Measurements from ENCODE around the gene HDAC10.

Gene HDAC10

DNA sequence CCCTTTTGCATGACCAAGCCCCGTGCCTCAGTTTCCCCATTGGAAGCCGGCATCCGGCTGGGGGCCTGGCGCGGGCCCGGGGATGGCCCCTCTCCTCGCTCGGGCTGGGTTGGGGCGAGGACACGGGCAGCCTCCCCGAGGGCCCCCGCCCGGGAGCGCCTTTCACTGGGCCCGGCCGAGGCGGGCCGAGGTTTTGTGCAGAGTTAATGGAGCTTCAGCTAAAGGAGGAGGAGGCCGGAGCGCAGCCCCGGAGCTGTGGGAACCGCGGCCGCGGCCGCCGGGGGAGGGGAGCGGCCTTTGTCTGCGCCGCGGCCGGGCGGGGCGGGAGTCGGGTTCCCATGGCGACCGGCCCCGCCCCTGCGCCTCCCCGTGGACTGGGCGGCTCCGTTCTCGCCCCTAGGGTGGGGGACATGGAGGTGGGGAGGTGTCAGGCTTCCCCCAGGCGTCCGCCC is 20.5 kb upstream of the HDAC10 start:
- in situ Hi-C loops (cut with MboI; ENCODE audit: low sequenced_read_pairs) = no loop called here

GRCh38 chr22:50270666-50271394 is 19.8 kb upstream of the HDAC10 start:
- in situ Hi-C loops (cut with MboI; ENCODE audit: low sequenced_read_pairs) = no loop called here

DNA sequence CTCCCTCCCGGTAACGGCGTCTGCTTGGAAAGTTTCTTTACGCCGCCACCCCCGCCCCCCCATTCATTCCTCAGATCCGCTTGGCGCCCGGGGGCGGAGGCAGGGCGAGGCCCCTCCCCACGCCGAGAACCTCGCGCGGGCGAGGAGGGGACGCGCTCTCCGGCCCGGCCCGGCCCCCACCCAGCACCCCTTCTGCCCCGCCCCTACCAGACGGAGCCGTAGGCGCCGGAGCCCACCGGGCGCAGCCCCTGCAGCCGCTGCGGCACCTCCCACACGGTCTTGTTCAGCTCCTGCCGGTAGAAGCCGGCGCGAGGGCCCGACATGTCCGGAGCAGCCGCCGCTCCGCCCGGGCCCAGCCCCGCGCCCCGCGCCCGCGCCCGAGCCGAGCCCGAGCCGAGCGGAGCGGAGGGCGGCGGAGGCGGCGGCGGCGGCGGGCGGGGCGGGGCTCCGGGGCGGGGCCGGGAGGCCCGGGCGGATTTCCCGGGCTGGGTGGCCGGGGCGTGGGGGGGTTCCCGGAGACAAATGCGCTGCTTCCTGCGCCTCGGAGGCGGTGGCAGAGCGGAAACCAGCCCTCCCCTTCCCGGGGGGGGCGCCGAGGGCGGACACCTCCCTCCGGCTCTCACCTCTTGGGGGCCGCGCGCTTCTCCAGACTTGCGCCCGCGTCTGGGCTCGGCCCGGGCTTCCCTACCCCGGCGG is 19.1 kb upstream of the HDAC10 start, which contains the start of gene MAPK11:
Gene MAPK11, minus strand, starts transcription at position 411 of the 696 bp plus-strand sequence. Its CDS starts 88 bp downstream, at position 323.
- in situ Hi-C loops (cut with MboI; ENCODE audit: low sequenced_read_pairs) = no loop called here

DNA sequence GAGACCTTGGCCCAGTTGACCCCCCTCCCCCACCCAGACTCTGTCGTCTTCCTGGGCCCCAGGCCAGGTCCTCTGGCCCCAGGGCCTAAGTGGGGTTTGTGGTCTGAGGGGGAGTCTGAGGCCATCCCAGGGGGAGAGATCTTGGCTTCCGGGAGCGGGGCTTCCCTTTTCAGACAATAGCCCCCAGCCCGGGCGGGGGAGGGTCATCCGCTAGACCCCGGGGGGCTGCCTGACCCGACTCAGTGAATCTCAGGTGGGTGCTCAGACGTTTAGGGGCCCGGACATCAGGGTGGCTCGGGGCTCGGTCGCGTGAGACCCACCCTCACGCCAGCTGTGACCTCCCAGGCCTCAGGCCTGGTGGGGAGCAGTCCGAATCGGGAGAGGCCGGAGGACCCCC is 18.5 kb upstream of the HDAC10 start:
- in situ Hi-C loops (cut with MboI; ENCODE audit: low sequenced_read_pairs) = no loop called here

DNA sequence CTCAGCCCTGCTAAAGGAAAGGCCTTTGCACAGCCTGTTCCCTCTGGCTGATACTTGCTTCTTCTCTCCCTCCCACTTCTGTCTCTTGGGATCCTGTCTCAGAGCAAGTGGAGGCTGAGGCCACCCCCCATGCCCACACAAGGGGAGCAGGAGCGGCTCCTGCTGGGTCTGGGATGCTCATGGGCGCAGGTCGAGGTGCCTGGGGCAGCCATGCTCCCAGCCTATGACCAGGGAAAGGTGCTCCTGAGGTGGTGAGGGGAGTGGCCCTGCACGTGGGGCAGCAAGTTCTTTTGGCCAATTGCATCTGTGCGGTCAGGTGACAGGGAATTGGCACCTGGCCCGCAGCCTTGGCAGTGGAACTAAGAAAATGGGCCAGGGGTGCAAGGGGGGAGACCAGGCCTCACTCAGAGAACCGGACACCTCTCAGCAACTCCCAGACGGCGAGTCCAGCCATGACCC is 17.6 kb upstream of the HDAC10 start:
- in situ Hi-C loops (cut with MboI; ENCODE audit: low sequenced_read_pairs) = no loop called here

DNA sequence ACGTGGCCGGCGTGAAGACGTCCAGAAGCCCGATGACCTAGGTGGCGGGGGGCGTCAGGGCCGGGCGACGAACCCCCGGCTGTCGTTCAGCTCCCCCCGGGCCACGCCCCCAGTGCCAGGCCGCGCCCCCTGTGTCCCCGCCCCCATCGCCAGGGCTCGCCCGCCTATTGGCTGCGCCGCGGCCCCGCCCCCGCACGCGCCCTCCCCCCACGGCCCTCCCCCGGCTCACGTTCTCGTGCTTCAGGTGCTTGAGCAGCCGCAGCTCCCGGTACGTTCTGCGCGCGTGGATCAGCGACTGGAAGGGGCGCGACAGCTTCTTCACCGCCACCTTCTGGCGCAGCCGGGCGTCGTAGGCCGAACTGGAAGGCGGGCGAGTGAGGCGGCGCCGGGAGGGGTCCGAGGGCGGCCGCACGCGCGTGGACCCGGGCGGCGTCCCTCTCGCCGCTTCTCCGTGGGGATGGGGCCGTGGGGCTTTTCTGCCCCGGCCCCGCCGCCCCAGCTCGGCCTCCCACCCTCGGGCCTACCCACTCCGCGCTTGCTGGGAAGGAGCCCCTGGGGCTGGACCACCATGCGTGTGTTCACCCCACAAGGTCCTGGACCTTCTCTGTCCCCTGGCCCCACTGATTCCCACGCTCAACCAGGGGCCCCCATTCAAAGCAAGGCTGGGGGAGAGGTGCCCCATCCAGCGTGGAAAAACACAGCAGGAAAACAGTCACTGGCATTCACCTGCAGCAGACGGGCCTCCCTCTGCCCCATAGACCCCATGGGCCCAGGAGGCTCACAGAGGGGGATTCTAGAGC is 16.7 kb upstream of the HDAC10 start:
- in situ Hi-C loops (cut with MboI; ENCODE audit: low sequenced_read_pairs) = no loop called here

GRCh38 chr22:50266994-50267393 is 15.9 kb upstream of the HDAC10 start:
- in situ Hi-C loops (cut with MboI; ENCODE audit: low sequenced_read_pairs) = no loop called here

DNA sequence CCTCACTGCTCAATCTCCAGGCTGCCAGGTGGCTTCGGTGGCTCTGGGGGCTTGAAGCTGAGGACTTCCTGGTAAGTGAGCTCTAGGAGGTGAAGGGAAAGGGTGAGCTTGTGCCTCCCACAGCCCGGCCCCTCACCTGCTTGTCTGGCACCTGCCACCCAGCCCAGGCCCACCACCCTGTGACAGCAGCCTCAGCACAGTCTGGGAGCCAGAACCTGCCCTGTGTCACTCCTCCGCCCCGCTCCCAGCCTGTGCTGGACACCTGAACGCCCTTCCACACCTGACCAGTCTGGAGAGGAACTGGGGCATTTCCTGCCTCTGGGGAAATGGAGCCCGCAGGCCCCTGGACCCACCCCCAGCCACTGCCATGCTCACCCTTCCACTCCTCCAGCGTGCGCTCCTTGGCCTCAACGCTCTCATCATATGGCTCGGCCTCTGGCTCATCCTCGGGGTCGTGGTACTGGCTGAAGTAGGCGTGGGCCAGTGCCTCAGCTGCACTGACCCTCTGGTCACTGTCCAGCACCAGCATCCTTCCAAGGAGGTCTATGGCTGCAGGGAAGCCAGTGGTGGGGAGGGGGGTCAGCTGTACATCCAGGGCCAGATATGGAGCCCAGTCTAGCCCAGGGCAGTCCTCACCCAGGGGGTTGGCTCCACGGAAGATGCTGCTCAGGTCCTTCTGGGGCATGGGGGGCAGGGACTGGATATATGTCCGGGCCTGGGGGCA is 14.0 kb upstream of the HDAC10 start:
- in situ Hi-C loops (cut with MboI; ENCODE audit: low sequenced_read_pairs) = no loop called here

- in situ Hi-C loops (cut with MboI; ENCODE audit: low sequenced_read_pairs) = no loop called here
These were observed 13.2 kb upstream of the HDAC10 start for GRCh38 chr22:50264104-50264745.

- in situ Hi-C loops (cut with MboI; ENCODE audit: low sequenced_read_pairs) = no loop called here
These were observed 12.0 kb upstream of the HDAC10 start for GRCh38 chr22:50262973-50263617.

DNA sequence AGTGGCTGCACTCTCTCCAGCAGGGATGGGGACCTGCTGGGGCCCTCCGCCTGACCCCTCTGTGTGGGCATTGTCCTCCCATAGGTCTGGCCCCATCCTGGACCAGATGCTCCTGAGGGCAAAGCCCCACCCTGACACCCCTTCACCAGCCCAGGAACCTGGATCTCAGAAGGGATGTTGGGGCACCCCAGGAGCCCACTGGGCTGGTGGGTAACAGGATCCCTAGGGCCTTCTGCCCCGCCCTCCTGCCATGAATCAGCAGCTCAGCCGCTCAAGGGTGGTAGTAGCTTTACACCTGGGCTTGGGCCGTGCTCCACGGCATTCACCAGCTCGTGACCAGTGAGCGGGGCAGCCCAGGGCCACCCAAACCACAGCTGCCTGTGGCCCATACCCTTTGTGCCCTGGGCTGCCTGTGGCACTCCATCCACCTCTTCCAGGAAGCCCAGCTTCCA is 11.4 kb upstream of the HDAC10 start:
- in situ Hi-C loops (cut with MboI; ENCODE audit: low sequenced_read_pairs) = no loop called here

DNA sequence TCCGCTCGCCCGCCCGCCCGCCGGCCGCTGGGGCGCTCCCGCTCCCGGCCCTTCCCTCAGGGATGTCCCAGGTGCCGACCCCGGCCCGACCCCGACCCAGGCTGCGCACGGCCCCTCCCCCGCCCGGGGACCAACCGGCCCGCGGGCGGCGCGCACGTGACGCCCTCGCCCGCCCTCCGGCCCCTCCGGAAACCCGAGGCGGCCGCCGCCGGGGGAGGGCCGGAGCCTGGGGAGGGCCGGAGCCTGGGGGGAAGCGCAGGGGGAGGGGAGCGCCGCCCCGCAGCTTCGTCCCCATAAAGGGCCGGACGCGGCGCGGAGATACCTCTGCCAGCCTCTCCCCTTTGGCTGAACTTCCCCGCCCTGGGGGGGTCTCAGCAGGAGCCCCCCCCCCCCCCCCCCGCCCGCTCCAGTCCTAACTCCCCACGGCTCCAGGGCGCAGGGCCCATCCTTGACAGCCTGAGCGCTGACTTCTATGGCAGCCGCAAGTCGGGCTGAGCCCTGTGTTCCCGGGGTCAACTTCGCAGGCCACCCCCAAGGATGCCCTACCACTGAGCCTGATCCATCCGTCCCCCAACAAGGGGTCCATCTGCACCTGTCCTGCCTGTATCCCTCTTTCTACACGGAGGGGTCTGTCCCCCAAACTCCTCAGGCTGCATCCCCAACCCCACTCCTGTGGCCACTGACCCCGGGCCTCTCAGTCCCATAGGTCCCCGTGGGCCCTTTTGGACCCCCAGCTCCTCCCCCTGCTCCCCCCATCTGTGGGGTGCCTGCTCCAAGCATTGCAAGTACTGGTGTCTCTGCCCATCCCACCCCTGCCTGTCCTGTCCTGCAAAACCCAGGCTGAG is 10.8 kb upstream of the HDAC10 start, which contains the start of gene MAPK12:
Gene MAPK12, minus strand, starts transcription at position 69 of the 845 bp plus-strand sequence. CDS start 174 bp downstream, outside the sequence.
- in situ Hi-C loops (cut with MboI; ENCODE audit: low sequenced_read_pairs) = no loop called here

GRCh38 chr22:50260801-50261614 is 9.9 kb upstream of the HDAC10 start:
- in situ Hi-C loops (cut with MboI; ENCODE audit: low sequenced_read_pairs) = no loop called here

DNA sequence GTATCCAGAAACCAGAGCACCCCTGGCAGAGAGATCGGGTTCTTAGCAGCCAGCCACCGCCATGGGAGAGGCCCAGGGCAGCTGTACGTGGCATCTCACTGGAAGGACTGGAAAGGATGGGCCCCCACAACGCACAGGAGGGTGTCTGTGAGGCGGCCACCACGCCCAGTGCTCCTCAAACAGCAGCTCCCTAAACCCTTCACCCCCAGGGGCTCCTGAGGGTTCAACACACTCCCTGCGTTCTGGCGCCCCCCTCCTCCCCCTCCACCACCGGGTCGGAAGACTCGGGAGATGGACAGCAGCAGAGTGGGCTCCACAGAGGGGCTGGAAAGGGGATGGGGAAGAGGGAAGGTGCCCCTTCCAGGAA is 9.4 kb upstream of the HDAC10 start:
- in situ Hi-C loops (cut with MboI; ENCODE audit: low sequenced_read_pairs) = no loop called here

GRCh38 chr22:50259302-50259701 is 8.2 kb upstream of the HDAC10 start:
- in situ Hi-C loops (cut with MboI; ENCODE audit: low sequenced_read_pairs) = no loop called here

DNA sequence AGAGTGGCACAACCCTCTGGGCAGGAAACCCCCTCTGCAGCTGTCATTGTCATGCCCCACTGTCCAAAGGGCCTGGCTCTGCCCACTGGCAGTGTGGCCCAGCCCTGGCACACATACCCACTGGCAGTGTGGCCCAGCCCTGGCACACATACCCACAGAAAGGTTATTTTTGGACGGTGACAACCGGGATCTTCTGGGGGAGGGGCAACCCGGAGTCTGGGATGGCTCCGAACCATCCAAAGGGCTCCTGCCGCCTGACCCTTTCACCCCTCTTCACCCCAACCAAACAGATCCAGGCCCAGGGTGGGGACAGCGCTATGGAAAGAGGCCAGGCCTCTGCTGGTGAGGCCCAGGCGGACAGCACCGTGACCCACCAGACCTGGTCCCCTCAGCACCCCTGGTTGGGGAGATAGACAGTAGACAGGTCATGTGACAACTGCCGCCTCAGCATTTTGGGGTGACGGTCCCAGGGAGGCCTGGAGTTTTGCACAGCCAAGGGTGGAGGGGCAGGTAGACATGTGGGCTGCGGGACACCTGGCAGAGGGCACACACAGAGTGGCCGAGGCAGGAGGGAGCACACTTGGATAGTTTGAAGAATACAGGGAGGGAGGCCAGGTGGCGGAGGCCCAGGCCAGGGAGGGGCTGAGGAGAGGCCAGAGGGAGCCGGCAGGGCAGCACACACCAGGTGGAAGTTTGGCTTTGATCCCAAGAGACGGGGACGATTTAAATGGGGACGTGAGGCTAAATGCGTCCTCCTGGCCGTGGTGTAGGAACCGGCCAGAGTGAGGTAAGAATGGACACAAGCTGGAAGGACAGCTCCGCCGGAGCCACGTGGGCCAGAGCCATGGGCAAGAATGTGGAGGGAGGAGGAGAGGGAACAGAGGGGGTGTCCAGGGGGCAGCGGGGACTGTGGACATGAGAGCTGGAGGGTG is 7.6 kb upstream of the HDAC10 start:
- in situ Hi-C loops (cut with MboI; ENCODE audit: low sequenced_read_pairs) = no loop called here
